ENCODE measurements around the gene PSKH1.

DNA sequence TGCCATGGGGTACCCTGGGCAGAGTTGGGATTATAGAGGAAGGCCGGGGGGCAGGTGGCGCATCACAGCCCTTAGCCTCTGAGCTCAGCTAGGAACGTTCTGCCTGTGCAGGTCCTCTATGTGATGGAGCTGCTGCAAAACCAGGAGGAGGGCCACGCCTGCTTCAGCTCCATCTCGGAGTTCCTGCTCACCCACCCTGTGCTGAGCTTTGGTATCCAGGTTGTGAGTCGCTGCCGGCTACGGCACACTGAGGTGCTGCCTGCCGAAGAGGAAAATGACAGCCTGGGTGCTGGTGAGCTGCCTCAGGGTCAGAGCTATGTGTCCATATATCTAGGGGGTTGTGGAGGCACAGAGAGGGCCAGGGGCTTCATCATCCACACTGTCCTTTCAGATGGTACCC, 14.2 kb upstream of the PSKH1 start:
- TF ChIP-seq POLR2AphosphoS5 (IDR thresholded peaks at IDR 0.05; ENCODE audit: borderline replicate concordance, low read depth, low read length): no peak
- no peak for TF ChIP-seq EZH2 (IDR thresholded peaks at IDR 0.05)
